Endothelial cell (in vitro differentiated cells): ENCODE data around the gene ZCCHC9. TPM values are rescaled to one million over a fixed set of nuclear protein-coding genes. Genes with fewer than 3 reads are reported as not detected.

Experiments
- DNase-seq: peaks from one replicate; pipeline ENCODE4 v3.0.0; 2021; ENCODE audit warnings: low spot score
- H3K27ac Mint-ChIP-seq: one replicate; pipeline ENCODE4 v1.8.0; 2021; ENCODE audit warnings: mixed read lengths, inconsistent platforms; ENCODE audit not compliant: unreplicated experiment
- H3K27me3 Mint-ChIP-seq: one replicate; pipeline ENCODE4 v1.8.0; 2021; ENCODE audit warnings: mild to moderate bottlenecking, moderate library complexity, mixed read lengths, inconsistent platforms; ENCODE audit not compliant: unreplicated experiment
- H3K36me3 Mint-ChIP-seq: one replicate; pipeline ENCODE4 v1.8.0; 2021; ENCODE audit warnings: mild to moderate bottlenecking, low read depth, mixed read lengths, inconsistent platforms; ENCODE audit not compliant: unreplicated experiment
- H3K4me1 Mint-ChIP-seq: one replicate; pipeline ENCODE4 v1.8.0; 2021; ENCODE audit warnings: mild to moderate bottlenecking, mixed read lengths, inconsistent platforms; ENCODE audit not compliant: unreplicated experiment
- H3K4me3 Mint-ChIP-seq: one replicate; pipeline ENCODE4 v1.8.0; 2021; ENCODE audit warnings: mild to moderate bottlenecking, mixed read lengths, inconsistent platforms; ENCODE audit not compliant: unreplicated experiment
- H3K9me3 Mint-ChIP-seq: one replicate; pipeline ENCODE4 v1.8.0; 2021; ENCODE audit warnings: mixed read lengths, inconsistent platforms; ENCODE audit not compliant: unreplicated experiment
- total RNA-seq: library from RNA; stranded (reverse); fragmentation: NEBNext Ultra II Directional; extraction: Animal tissue kit (Norgen Biotek cat#: 25700); gene quantifications from one replicate; pipeline ENCODE4 v1.2.1, GENCODE V29; 2021; ENCODE audit not compliant: unreplicated experiment
- TF ChIP-seq, protein P1 (sequence below): fragments of 200-600 bp; sonication (generic); IDR thresholded peaks from one replicate; pipeline ENCODE4 v1.5.0; 2021; ENCODE audit warnings: antibody characterized with exemption; ENCODE audit not compliant: unreplicated experiment

Gene ZCCHC9
- total RNA-seq, 1 donor from 2014 or later, result 21.7 TPM

DNA sequence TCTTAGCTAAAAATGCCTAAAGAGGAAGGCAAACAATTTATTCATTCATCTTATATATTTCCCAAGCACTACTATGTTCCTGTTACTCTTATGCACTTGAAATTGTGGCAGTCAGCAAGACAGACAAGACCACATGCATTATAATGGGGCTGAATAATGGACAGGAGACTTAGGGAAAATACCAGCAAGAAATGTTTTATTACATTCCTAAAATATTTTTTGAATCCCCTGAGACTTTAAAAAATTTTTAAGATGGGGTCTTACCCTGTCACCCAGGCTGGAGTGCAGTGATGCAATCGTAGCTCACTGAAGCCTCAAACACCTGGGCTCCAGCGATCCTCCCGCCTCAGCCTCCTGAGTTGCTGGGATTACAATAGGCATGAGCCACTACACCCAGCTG, 13.2 kb downstream of the ZCCHC9 start:
- TF ChIP-seq, protein P1, sequence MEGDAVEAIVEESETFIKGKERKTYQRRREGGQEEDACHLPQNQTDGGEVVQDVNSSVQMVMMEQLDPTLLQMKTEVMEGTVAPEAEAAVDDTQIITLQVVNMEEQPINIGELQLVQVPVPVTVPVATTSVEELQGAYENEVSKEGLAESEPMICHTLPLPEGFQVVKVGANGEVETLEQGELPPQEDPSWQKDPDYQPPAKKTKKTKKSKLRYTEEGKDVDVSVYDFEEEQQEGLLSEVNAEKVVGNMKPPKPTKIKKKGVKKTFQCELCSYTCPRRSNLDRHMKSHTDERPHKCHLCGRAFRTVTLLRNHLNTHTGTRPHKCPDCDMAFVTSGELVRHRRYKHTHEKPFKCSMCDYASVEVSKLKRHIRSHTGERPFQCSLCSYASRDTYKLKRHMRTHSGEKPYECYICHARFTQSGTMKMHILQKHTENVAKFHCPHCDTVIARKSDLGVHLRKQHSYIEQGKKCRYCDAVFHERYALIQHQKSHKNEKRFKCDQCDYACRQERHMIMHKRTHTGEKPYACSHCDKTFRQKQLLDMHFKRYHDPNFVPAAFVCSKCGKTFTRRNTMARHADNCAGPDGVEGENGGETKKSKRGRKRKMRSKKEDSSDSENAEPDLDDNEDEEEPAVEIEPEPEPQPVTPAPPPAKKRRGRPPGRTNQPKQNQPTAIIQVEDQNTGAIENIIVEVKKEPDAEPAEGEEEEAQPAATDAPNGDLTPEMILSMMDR, result no peak
- Mint-ChIP-seq H3K27me3 (no peaks in the 10 kb centered on the region), H3K4me3 (no peak overlapping the region), H3K36me3 (peaks cover 12% of the 10 kb centered on the region), H3K4me1 (no peaks in the 10 kb centered on the region), H3K9me3 (no peaks in the 10 kb centered on the region), H3K27ac (no peak overlapping the region)
- no peak for DNase-seq

DNA sequence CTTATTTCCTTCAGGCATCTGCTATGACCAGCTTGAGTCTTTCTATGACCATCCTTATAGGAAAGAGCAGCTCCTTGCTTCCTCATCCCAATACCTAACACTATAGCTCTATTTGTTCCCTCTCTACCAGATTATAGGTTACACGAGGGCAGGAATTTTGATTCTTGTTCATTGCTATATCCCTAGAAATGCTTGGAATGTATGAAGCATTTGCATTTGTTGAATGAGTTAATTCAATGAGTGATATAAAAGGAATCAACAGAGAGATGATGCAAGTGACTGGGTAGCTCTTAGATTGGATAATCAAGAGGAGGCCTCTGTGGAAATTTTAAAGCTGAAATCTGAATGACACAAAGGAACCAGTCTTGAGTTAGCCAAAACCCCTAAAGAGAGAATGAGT, 13.9 kb downstream of the ZCCHC9 start:
- H3K27ac Mint-ChIP-seq, result no peak overlapping the region
- TF ChIP-seq, protein P1, result no peak
- no peak for DNase-seq
- no peaks in the 10 kb centered on the region for H3K9me3 Mint-ChIP-seq
- no peak overlapping the region for H3K4me3 Mint-ChIP-seq
- H3K27me3 Mint-ChIP-seq, result no peaks in the 10 kb centered on the region
- H3K36me3 Mint-ChIP-seq, result peaks cover 12% of the 10 kb centered on the region
- H3K4me1 Mint-ChIP-seq, result no peaks in the 10 kb centered on the region

DNA sequence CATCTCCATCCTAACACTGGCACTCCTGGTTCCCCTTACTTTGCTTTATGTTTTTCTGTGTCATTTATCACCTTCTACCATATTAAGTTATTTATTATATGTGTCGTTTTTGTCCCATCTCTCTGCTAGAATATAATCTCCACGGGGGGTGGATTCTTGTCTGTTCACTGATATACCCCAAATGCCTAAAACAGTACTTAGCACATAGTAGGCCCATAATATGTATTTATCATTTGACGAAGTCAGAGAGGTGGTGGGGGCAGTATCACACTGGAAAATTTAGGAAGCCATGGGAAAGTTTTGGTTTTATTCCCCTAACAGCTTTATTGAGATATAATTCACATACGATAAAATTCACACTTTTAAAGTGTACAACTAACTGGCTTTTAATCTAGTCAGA, 14.4 kb downstream of the ZCCHC9 start:
- Mint-ChIP-seq H3K36me3 (peaks cover 12% of the 10 kb centered on the region), H3K4me3 (no peak overlapping the region), H3K4me1 (no peaks in the 10 kb centered on the region), H3K27me3 (no peaks in the 10 kb centered on the region), H3K27ac (no peak overlapping the region), H3K9me3 (no peaks in the 10 kb centered on the region)
- no peak for DNase-seq
- TF ChIP-seq, protein P1, result no peak

DNA sequence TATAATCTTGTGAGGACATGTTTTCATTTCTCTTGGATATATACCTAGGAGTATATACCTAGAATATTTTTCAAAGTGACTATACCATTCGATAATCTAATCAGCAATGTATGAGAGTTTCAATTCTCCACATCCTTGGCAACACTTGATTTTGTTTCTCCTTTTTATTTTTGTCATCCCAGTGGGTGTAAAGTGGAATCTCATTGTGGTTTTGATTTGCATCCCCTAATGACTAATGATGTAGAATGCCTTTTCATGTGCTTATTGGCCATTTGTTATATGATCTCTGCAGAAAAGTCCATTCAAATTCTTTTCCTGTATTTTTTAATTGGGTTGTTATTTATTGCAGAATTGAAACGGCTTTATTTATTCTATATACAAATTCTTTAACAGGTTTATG, 15.2 kb downstream of the ZCCHC9 start:
- Mint-ChIP-seq H3K36me3 (peaks cover 9% of the 10 kb centered on the region), H3K27ac (no peak overlapping the region), H3K4me3 (no peak overlapping the region), H3K9me3 (no peaks in the 10 kb centered on the region), H3K27me3 (no peaks in the 10 kb centered on the region), H3K4me1 (no peaks in the 10 kb centered on the region)
- TF ChIP-seq, protein P1, result no peak
- DNase-seq, result no peak

DNA sequence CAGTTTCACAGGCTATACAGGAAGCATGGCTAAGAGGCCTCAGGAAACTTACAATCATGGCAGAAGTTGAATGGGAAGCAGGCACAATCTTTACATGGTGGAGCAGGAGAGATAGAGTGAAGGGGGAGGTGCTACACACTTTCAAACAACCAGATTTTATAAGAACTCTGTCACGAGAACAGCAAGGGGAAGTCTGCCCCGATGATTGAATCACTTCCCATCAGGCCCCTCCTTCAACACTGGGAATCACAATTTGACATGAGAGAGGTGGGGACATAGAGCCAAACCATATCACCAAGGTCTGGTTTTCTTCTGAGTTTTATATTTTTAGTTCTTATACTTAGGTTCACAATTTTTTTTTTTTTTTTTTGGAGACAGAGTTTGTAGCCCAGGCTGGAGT, 16.1 kb downstream of the ZCCHC9 start:
- H3K36me3 Mint-ChIP-seq, result peaks cover 6% of the 10 kb centered on the region
- no peak overlapping the region for H3K27ac Mint-ChIP-seq
- no peaks in the 10 kb centered on the region for H3K4me1 Mint-ChIP-seq
- DNase-seq, result no peak
- no peaks in the 10 kb centered on the region for H3K27me3 Mint-ChIP-seq
- TF ChIP-seq, protein P1, result no peak
- H3K9me3 Mint-ChIP-seq, result no peaks in the 10 kb centered on the region
- no peak overlapping the region for H3K4me3 Mint-ChIP-seq
